ENCODE results near the gene TMEM115.
"Not testable (repeated sequence)": the region's sequence is repeated elsewhere in the genome, so short reads cannot be mapped to it uniquely, and the experiment has no call there.

TMEM115 gene

GRCh38 chr3:50314342-50314741 is 45.0 kb downstream of the TMEM115 start:
- DNase-seq = no peak

GRCh38 chr3:50312041-50312440 is 47.3 kb downstream of the TMEM115 start:
- DNase-seq = not testable (repeated sequence)

Measured in DMS79 (cell line).